WERI-Rb-1 (cell line): ENCODE results near the gene HSPA8.

Experiments
- DNase-seq: peaks from one replicate; pipeline ENCODE4 v3.0.0-alpha.2; 2020
- H3K27ac ChIP-seq: fragments of 250-450 bp; sonication (Bioruptor Pico); 2 replicates; pipeline ENCODE4 v1.5.1; 2020; ENCODE audit warnings: mild to moderate bottlenecking, moderate library complexity
- H3K27me3 ChIP-seq: fragments of 250-450 bp; sonication (Bioruptor Pico); 2 replicates; pipeline ENCODE4 v1.5.1; 2021; ENCODE audit warnings: mild to moderate bottlenecking, low read depth, moderate library complexity; ENCODE audit not compliant: insufficient read depth, severe bottlenecking
- H3K36me3 ChIP-seq: fragments of 250-450 bp; sonication (Bioruptor Pico); 2 replicates; pipeline ENCODE4 v1.5.1; 2020; ENCODE audit warnings: mild to moderate bottlenecking, moderate library complexity
- H3K4me3 ChIP-seq: 2 replicates; pipeline ENCODE4 v1.5.1; 2011; ENCODE audit warnings: low read depth, mild to moderate bottlenecking, control low read depth, low read length
- H3K9me3 ChIP-seq: fragments of 250-450 bp; sonication (Bioruptor Pico); 2 replicates; pipeline ENCODE4 v1.5.1; 2021; ENCODE audit warnings: mild to moderate bottlenecking, moderate library complexity; ENCODE audit not compliant: severe bottlenecking
- TF ChIP-seq, protein P1 (sequence below): IDR thresholded peaks from 2 replicates; pipeline ENCODE4 v1.5.1; 2011; ENCODE audit warnings: low read depth, mild to moderate bottlenecking, control low read depth, inconsistent platforms, low read length

HSPA8 gene

DNA sequence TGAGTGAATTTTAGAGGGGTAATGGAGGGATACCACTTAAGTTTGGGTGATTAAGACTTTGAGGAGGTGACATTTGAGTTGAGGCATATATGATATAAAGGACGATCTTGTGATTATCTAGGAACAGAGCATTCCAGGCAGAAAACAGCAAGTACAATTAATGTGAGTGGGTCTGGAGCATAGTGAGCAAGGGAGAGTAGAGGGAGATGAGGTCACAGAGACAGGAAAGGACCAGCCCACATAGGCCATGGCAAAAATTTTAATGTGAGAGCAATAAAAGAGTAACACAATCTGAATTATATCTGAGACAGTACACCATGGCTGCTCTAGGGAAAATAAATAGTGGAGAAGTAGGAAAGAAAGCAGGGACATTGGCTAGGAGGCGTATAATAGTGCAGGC is 14.5 kb upstream of the HSPA8 start:
- no peaks in the 10 kb centered on the region for H3K9me3 ChIP-seq
- no peak for DNase-seq
- TF ChIP-seq, protein P1, sequence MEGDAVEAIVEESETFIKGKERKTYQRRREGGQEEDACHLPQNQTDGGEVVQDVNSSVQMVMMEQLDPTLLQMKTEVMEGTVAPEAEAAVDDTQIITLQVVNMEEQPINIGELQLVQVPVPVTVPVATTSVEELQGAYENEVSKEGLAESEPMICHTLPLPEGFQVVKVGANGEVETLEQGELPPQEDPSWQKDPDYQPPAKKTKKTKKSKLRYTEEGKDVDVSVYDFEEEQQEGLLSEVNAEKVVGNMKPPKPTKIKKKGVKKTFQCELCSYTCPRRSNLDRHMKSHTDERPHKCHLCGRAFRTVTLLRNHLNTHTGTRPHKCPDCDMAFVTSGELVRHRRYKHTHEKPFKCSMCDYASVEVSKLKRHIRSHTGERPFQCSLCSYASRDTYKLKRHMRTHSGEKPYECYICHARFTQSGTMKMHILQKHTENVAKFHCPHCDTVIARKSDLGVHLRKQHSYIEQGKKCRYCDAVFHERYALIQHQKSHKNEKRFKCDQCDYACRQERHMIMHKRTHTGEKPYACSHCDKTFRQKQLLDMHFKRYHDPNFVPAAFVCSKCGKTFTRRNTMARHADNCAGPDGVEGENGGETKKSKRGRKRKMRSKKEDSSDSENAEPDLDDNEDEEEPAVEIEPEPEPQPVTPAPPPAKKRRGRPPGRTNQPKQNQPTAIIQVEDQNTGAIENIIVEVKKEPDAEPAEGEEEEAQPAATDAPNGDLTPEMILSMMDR = no peak
- H3K36me3 ChIP-seq = no peaks in the 10 kb centered on the region
- H3K4me3 ChIP-seq = no peak overlapping the region
- H3K27me3 ChIP-seq = no peaks in the 10 kb centered on the region
- H3K27ac ChIP-seq = no peak overlapping the region

DNA sequence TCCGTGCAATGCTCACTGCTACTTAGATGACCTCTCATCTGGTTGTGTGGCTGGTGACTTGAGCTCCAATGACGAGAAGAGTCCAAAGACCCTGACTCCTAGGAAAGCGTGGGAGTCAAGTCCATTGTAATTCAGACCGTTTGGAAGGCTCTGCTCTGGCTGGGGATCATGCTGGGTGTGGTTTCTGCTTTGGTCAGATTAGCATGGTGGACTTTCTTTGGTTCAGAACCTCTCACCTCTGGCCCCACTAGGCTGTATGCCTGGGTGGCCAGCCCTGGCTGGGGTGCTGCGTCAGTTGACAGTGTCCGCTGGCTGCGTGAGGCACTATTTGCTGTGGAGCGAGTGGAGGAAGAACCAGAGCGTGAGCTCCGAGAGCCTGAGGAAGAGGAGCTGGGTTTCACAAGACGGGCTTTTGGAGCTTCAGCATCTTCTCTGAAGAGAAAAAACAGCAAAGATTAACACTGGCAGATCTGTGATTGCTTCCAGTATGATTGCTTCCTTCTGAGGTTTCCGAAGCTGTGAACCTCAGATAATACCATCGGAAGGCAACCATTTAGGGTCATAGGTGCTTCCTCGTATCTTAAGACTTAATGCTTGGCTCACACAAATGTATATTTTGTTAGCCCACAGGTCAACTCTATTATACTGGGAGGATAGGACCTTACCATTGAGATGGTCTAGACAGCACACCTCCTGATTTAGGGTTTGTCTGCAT is 11.6 kb upstream of the HSPA8 start:
- no peaks in the 10 kb centered on the region for H3K9me3 ChIP-seq
- H3K27ac ChIP-seq = no peak overlapping the region
- H3K27me3 ChIP-seq = no peaks in the 10 kb centered on the region
- TF ChIP-seq, protein P1 = no peak
- DNase-seq = no peak
- no peak overlapping the region for H3K4me3 ChIP-seq
- no peaks in the 10 kb centered on the region for H3K36me3 ChIP-seq

DNA sequence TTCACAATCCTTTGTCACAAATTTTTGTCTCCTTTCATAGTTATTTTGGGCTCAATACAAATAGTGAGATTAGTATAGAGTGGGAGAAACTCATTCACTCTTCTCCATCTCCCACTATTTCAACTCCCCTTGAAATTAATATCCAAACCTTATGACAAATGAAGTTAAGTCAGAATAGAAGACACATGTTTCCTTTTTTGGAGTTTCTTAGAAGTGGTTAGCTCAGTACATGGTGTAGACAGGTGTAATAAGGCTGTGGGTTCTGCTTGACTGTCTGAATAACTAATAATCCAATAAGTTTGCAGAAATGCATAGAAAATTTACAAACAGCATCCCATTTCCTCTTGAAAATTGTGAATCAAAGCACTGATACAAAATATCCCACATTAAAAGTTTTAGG is 10.8 kb upstream of the HSPA8 start:
- TF ChIP-seq, protein P1 = no peak
- no peak overlapping the region for H3K4me3 ChIP-seq
- H3K27ac ChIP-seq = no peak overlapping the region
- H3K9me3 ChIP-seq = no peaks in the 10 kb centered on the region
- H3K27me3 ChIP-seq = no peaks in the 10 kb centered on the region
- no peaks in the 10 kb centered on the region for H3K36me3 ChIP-seq
- no peak for DNase-seq

DNA sequence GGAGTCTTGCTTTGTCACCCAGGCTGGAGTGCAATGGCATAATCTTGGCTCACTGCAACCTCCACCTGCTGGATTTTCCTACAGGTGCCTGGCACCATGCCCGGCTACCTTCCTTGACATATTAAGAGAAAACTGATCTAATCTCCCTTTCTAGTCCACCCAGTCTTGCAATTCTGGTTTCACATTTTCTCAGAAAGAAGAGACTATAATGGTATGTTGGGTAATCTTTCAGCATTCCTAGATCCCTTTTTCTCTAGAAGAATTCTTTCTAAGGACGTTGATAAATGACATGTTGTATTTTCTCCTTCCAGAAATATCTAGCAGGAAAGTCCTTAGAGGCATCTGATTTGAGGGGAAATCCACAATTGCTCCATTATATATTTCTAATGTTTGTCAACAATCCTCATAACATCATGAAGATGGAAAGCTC is 10.4 kb upstream of the HSPA8 start:
- no peaks in the 10 kb centered on the region for H3K36me3 ChIP-seq
- no peak for DNase-seq
- no peaks in the 10 kb centered on the region for H3K27me3 ChIP-seq
- H3K27ac ChIP-seq = no peak overlapping the region
- H3K9me3 ChIP-seq = no peaks in the 10 kb centered on the region
- TF ChIP-seq, protein P1 = no peak
- no peak overlapping the region for H3K4me3 ChIP-seq

DNA sequence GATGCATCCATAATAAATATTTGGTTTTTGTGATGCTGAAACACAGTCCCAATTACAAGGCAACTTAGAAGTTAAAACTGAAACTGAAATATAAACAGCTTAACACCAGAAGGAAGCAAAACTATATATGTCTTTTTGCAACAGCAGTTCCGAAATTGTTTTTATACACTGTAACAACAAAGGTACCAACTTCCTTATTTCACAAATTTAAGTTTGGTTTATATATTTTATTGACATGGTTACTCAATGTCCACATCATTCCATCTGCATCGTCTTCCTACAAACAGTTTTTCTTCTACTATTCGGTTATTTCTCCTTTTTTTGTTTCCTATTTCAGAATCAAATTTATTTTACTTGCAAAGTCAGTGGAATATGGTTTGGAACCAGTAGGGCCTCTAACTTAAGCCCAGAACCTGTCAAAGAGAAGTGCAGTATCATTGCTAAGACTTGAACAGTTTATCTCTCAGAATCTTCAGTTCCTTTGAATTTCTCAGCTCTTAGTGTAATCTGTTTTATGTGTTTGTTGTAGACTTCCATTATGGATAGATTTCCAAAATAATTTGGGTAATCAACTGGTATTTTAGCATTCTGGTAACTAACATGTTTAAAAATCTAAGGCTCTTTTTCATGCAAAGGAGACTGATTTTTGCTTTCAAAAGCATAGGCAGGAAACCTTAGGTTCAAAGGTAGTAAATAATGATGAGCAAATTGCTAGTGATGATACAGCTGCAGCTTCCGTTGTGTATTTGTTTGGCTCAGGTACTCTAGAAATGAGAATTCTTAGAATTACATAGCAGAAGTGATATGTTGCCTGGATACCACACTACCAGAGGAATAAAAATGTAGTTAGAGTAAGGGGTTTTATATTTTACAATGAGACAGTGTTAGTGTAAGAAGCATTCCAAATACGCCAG is 8.2 kb upstream of the HSPA8 start:
- TF ChIP-seq, protein P1 = no peak
- H3K27ac ChIP-seq = no peak overlapping the region
- H3K4me3 ChIP-seq = no peak overlapping the region
- no peaks in the 10 kb centered on the region for H3K9me3 ChIP-seq
- no peak for DNase-seq
- H3K36me3 ChIP-seq = no peaks in the 10 kb centered on the region
- H3K27me3 ChIP-seq = no peaks in the 10 kb centered on the region
